Measurements from ENCODE around the gene BICRAL.

- TF ChIP-seq POLR2A (IDR thresholded peaks at IDR 0.05; ENCODE audit: low read depth, low read length), result no peak
- no peak for TF ChIP-seq CTCF (IDR thresholded peaks at IDR 0.05; ENCODE audit: extremely low read depth in 1 of 2, insufficient read depth in 1 of 2, low read depth in 1 of 2, low read length in 2 of 2)
Observed at GRCh38 chr6:42846505-42846904, 64.7 kb downstream of the BICRAL start.

Measured in endothelial cell of umbilical vein (primary cell).